ENCODE measurements around the gene ABT1.

- no peak for TF ChIP-seq CTCF (optimal IDR thresholded peaks at IDR 0.05 in 1 of 3, IDR thresholded peaks at IDR 0.05 in 1 of 3, conservative IDR thresholded peaks at IDR 0.05 in 1 of 3; ENCODE audit: extremely low read depth in 1 of 3, insufficient read depth in 2 of 3, low read length in 3 of 3)
- no peak for TF ChIP-seq EZH2 (IDR thresholded peaks at IDR 0.05; ENCODE audit: low read length)
Observed at GRCh38 chr6:26640806-26641205, 44.1 kb downstream of the ABT1 start.

All from keratinocyte (primary cell).